Small intestine (tissue), 7 donors: ENCODE results near the gene VAV3. TPM values are rescaled to one million over a fixed set of nuclear protein-coding genes. Genes with fewer than 3 reads are reported as not detected.

Experiments used
- DNase-seq, 2 donors: peaks; one replicate each; pipeline versions ENCODE4 v3.0.0 to v3.0.0-alpha.2; 2013
- FAIRE-seq: peaks from 2 replicates; lab custom pipeline; 2012; peaks lifted over from hg19 to GRCh38; lab: Jason Lieb, UNC
- H3K27ac ChIP-seq, 3 donors: one replicate each; pipeline ENCODE4 v1.5.1; 2013; ENCODE audit warnings: low read length in 2 of 3, mild to moderate bottlenecking in 2 of 3, control low read depth in 1 of 3, inconsistent platforms in 1 of 3, low read depth in 1 of 3, moderate library complexity in 1 of 3
- H3K27me3 ChIP-seq, 3 donors: one replicate each; pipeline ENCODE4 v1.6.1; 2013; ENCODE audit warnings: low read length in 3 of 3, inconsistent platforms in 1 of 3; ENCODE audit not compliant: control insufficient read depth in 3 of 3, insufficient read depth in 3 of 3
- H3K36me3 ChIP-seq, 3 donors: one replicate each; pipeline ENCODE4 v1.6.1; 2013; ENCODE audit warnings: low read length in 3 of 3, inconsistent platforms in 1 of 3, low read depth in 1 of 3, mild to moderate bottlenecking in 1 of 3, moderate library complexity in 1 of 3; ENCODE audit not compliant: control insufficient read depth in 3 of 3, insufficient read depth in 2 of 3
- H3K4me1 ChIP-seq, 3 donors: one replicate each; pipeline ENCODE4 v1.6.1; 2013; ENCODE audit warnings: low read length in 2 of 3, inconsistent platforms in 1 of 3, low read depth in 1 of 3, mild to moderate bottlenecking in 1 of 3, moderate library complexity in 1 of 3; ENCODE audit not compliant: control insufficient read depth in 3 of 3, insufficient read depth in 2 of 3
- H3K4me3 ChIP-seq, 3 donors: one replicate each; pipeline ENCODE4 v1.5.1; 2013; ENCODE audit warnings: low read length in 3 of 3, control low read depth in 1 of 3, inconsistent platforms in 1 of 3, low read depth in 1 of 3, mild to moderate bottlenecking in 1 of 3, moderate library complexity in 1 of 3
- H3K9me3 ChIP-seq, 2 donors: one replicate each; pipeline ENCODE4 v1.6.1; 2013; ENCODE audit warnings: low read depth in 1 of 2, low read length in 1 of 2; ENCODE audit not compliant: control insufficient read depth in 2 of 2, insufficient read depth in 1 of 2
- WGBS, 3 donors: extraction: QIAGEN DNeasy Blood & Tissue Kit; methylation state at CpG; one replicate each; pipeline ENCODE4 v1.1.7; 2013; 5-methylcytosine and 5-hydroxymethylcytosine counted together
- polyA plus RNA-seq, 4 donors: library from polyadenylated mRNA; stranded (reverse) in 3 of 4; unstranded in 1 of 4; fragments of 200-250 nt in 3 of 4; fragments of 120-200 nt in 1 of 4; gene quantifications; one replicate each; pipeline versions ENCODE4 v1.2.1 to v1.2.3, GENCODE V29; 2013
- donor health status: healthy with polysubstance abuse.
- donor health status: control.
- donor health status: control.
- donor health status: Bipolar disorder and iron deficiency.
- donor health status: healthy.

VAV3 gene
- polyA plus RNA-seq, 4 donors: 5.4 to 50.2 (median 11.2) TPM

DNA sequence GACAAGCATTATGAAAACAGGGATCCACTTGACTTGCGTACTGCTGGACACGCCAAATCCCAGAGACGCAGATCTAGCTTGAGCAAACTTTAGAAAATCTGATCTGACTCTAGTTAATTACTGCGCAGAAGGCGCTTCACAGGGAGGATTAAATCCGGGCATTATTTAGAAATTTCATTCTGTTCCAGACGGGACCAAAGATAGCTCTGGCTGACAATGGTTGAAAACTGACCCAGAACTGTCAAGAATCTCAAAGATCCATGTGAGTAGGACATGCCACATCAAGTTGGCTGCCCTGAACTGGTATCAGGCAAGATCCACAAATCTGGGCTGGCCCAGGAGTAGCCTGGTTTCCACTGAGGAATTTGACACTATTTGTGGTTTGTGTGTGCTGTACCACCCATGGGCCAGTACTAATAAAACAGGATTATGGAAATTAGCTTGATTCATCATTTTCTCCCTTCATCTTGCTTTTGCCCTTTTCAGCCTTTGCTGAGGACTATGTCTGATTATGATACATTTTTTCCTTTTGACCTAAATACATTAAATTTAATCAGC, 171.0 kb downstream of the VAV3 start:
- no peaks in the 10 kb centered on the region for H3K36me3 ChIP-seq
- no peaks in the 10 kb centered on the region for H3K4me1 ChIP-seq
- H3K9me3 ChIP-seq: no peaks in the 10 kb centered on the region
- no peak overlapping the region for H3K4me3 ChIP-seq
- DNase-seq (no peak), FAIRE-seq (no peak)
- 88 to 93% (median 92%) methylated on average over 7 of the region's 7 CpGs for WGBS, 3 donors
- H3K27me3 ChIP-seq: peaks cover 0 to 2% (median 0%) of the 10 kb centered on the region in 3 donors
- no peak overlapping the region for H3K27ac ChIP-seq

DNA sequence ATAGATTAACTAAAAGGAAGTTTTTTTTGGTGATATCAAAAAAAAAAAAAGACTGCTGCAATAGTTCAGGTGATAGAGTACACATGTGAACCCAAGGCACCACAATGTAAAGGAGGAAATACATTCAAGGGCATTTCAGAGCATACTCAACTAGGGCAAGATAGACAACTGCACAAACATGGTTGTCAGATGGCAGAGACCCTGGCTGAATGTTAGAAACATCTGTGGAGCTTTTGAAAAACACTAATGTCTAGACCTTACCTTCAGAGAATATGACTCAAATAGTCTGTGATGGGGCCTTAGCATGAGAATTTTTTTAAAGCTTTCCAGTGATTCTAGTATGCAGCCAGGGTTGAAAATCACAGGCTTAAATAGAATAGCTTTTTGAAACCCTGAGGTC, 173.6 kb downstream of the VAV3 start:
- peaks cover 0 to 2% (median 0%) of the 10 kb centered on the region in 3 donors for H3K27me3 ChIP-seq
- DNase-seq: no peak
- no peaks in the 10 kb centered on the region for H3K9me3 ChIP-seq
- H3K27ac ChIP-seq: no peak overlapping the region
- no peaks in the 10 kb centered on the region for H3K36me3 ChIP-seq
- no peaks in the 10 kb centered on the region for H3K4me1 ChIP-seq
- FAIRE-seq: no peak
- no peak overlapping the region for H3K4me3 ChIP-seq

DNA sequence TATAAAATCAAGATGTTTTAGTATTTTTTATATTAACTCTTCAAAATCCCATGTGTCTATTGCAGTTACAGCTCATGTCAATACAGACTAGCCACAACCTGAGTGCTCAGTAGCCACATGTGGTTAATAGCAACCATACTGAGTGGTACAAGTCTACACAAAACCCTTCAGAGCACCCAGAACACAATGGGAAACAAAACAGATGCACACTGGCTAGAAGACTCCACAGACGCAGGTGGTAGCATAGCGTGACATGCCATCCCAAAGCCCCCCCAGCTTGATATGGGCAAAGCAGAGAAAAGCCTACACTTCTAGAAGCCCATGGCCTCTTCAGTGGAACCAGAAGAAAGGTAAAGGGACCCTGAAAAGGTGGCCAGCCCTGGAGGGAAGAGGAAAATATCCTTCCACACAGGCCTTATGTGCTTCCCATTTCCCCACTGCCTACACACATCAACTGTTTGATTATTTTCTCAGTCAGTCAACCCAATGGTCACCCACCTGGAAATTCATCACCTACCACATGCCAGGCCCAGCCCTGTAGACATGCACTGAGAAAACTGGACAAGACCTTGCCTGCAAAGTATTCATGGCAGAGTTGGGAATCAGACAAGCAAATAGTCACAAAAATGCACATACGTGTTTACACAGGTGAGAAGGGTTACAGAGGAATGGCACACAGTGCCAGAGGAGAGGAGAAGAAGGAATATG, 175.0 kb downstream of the VAV3 start:
- FAIRE-seq: no peak
- WGBS, 3 donors: 71 to 92% (median 89%) methylated on average over 3 of the region's 3 CpGs
- H3K27ac ChIP-seq: no peak overlapping the region

DNA sequence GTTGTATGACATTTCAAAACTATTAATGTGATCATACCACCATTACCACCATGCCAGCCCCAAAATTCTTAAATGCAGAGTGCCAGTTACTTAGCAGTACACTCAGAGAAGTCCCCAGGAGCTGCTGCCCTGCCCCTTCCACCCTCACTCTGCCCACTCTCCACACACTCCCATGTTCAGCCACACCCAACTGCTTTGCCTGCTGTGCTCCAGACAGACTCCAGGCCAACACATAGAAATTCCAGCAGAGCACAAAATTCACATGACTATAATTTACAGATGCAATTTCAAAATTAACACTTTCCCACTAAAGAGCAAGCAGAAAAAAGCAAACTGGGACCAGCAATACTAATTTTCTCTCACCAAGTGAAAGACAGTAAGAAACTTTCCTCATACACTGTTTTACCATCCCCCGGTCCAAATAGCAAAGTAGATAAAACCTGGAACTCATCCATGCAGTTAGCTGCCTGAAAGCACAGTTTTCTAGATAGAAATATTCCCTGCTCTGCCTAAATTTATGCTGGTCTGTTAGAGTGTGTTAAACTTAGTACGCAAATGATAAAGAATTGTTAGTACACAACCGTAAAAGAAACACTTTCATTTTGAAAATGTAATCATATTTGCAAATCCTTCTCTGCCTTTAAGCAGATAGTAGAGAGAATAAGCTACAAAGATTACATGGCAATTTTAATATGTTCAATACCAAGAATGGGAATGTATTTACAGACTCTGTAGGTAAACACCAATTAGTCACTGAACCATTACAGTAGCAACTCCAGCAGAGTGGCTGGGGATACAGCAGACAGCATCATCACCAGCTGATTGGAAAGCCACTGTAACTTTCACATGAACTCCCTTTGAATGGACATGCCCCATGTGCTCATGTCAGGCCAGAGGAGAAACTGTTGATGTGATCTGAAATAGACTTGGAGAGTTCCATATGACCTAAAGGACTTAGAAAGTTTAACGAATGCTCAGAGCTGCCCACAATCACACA, 176.5 kb downstream of the VAV3 start:
- 42 to 46% (median 44%) methylated on average over 4 of the region's 4 CpGs for WGBS, 3 donors
- no peaks in the 10 kb centered on the region for H3K9me3 ChIP-seq
- FAIRE-seq (no peak), DNase-seq (peak in 1 of 2 donors; percentile 11)
- H3K36me3 ChIP-seq: no peaks in the 10 kb centered on the region
- no peaks in the 10 kb centered on the region for H3K4me1 ChIP-seq
- peaks cover 0 to 2% (median 0%) of the 10 kb centered on the region in 3 donors for H3K27me3 ChIP-seq
- H3K27ac ChIP-seq: no peak overlapping the region
- no peak overlapping the region for H3K4me3 ChIP-seq

More for the DNA sequence above, 175.0 kb downstream of the VAV3 start:
- Histone ChIP-seq H3K36me3 (no peaks in the 10 kb centered on the region), H3K4me1 (no peaks in the 10 kb centered on the region), H3K4me3 (no peak overlapping the region), H3K27me3 (peaks cover 0 to 2% (median 0%) of the 10 kb centered on the region in 3 donors), H3K9me3 (no peaks in the 10 kb centered on the region)
- DNase-seq: no peak

DNA sequence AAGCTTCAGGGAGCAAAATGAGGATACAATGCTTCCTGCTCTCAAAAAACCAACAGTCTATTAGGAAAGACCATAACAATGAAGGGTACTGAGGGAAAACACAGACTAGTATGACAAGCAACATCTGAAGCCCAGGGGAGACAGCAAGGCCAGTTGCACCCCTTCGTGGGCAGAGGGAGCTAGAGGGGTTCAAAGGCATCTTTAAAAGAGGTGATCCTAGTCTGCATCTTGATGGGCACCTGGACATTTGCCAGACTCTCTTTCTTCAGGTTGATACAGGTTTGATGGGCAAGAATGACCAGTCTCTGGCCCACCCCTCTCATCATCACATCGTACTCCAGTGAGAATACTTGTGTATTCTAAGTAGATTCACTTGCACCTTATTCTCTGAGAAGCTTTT, 177.7 kb downstream of the VAV3 start:
- Histone ChIP-seq H3K36me3 (no peaks in the 10 kb centered on the region), H3K27me3 (no peaks in the 10 kb centered on the region), H3K27ac (no peak overlapping the region), H3K4me3 (no peak overlapping the region), H3K4me1 (no peaks in the 10 kb centered on the region), H3K9me3 (no peaks in the 10 kb centered on the region)
- FAIRE-seq (no peak), DNase-seq (no peak)
- 86 to 93% (median 87%) methylated on average over 2 of the region's 2 CpGs for WGBS, 3 donors

DNA sequence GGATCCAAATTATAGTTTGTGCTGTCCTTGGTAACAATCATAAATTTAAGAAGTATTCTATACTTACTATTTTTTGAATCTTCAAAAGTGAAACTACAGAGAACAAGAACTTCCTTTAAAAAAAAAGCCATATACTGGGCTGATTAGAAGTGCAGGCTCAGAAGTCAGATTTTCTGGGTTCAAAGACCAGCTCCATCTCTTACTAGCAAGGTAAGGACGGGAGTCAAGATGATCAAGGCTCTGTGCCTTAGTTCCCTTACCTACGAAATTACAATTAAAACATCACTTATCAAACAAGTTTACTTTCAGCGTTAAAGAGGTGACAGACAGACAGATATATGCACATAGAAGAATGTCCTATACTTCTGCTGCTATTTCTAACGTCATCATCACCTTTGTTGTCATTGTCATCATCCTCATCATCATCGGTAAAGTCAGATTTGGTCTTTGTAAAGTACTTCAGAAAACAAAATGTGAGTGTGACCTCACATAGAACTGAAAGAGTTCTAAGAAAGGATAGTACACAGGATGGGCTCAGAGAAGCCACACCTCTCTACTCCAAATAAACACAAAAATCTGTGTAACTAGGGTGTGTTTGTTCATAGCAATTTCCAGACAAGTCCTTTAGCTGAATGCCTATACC, 178.7 kb downstream of the VAV3 start:
- FAIRE-seq (no peak), DNase-seq (peak in 1 of 2 donors; percentile 27)
- Histone ChIP-seq H3K9me3 (no peaks in the 10 kb centered on the region), H3K4me1 (no peaks in the 10 kb centered on the region), H3K4me3 (no peak overlapping the region), H3K27ac (peak overlapping the region in 1 of 3 donors; percentile 20), H3K36me3 (no peaks in the 10 kb centered on the region), H3K27me3 (no peaks in the 10 kb centered on the region)
- WGBS, 3 donors: 37 to 60% (median 41%) methylated on average over 5 of the region's 5 CpGs

DNA sequence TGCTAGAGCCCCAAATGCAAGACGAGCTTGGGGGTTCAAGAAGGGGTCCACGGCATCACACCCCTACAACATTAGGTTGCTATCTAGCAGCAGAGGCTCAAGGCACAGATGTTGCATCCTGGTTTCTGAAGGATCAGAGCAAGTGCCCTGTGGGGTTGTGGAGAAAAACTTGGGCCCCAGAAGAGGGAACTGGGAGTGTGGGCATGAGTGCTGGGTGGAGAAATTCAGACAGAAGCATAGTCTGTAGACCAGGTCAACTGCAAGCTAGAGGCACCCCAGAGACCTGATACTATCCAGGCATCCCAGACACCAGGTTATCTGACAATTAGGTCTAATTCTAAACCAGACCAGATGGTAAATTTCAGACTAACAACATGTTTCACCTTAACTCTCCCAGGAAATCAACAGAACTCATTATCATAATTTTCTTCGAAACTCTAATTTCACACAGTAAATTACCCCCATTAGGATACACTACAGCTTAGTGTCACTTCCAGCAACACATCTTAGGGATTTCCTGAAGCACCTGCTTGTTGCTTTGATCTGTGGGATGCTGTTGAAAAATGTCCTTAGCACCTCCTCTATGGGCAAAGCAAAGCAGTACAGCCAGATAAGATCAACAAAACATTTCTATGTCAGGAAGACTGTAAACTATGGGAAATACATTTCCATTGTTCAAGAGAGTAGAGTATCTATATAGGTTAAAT, 179.3 kb downstream of the VAV3 start:
- 88 to 95% (median 91%) methylated on average over 3 of the region's 3 CpGs for WGBS, 3 donors

More for the DNA sequence above, 179.3 kb downstream of the VAV3 start:
- Histone ChIP-seq H3K27me3 (no peaks in the 10 kb centered on the region), H3K36me3 (no peaks in the 10 kb centered on the region), H3K9me3 (no peaks in the 10 kb centered on the region), H3K4me3 (no peak overlapping the region), H3K4me1 (no peaks in the 10 kb centered on the region), H3K27ac (peak overlapping the region in 1 of 3 donors; percentile 0)
- DNase-seq: peak in 1 of 2 donors; percentile 12
- FAIRE-seq: no peak
